Embryonic facial prominence (tissue), 1 donor: Measurements from ENCODE around the gene SCTR.

Experiments used
- DNase-seq: peaks from one replicate; pipeline ENCODE4 v3.0.0-alpha.2; 2016; ENCODE audit errors: extremely low spot score

SCTR gene

DNA sequence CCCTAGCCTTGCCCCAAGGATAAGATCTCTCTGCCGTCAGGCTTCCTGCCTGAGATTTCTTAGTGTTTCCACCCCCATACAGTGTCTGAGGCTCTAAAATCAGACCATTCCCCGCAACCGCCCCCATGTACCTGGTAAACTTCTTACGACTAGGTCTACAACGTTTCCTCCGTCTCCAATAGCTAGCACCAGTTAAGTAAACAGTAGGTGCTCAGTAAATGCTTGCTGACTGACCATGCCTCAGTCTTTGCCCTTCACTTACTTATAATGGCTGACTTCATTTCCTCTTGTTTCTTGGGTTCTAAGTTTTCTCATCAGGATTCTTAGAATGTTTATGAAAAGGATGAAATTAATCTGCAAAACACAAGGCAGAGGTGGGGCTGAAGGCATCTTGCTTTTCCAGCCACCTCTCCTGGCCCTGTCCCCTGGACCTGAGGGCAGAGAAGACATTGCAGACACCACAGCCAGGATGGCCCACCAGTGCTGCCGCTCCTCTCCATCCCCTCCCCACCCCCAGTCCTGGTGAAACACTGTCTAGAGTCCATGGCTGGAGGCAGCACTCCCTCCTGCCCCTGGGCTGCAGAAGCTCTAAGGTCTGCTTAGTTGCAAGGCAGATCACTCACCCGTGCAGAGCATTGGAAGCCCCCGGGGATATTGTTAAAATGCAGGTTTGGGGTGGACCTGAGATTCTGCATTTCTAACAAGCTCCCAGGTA is 75.7 kb downstream of the SCTR start:
- DNase-seq, result no peak

DNA sequence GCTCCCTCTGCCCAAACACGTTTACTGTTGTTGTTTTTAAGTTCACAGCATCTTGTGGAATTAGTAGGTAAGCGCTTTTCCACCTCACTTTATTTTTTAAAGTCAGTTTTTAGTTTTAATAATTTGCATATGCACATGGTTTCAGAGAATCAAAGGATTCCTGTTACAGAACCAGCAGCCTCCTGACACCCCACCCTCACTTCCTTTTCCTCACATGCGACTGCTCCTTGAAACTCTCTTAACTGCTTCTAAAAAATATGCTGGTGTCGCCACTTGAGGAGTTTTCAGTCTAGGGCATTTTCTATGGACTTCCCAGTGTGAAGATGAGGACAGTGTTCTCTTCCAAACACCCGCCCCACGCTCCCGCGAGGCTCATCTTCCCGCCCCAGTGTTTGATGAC is 78.2 kb downstream of the SCTR start:
- no peak for DNase-seq

DNA sequence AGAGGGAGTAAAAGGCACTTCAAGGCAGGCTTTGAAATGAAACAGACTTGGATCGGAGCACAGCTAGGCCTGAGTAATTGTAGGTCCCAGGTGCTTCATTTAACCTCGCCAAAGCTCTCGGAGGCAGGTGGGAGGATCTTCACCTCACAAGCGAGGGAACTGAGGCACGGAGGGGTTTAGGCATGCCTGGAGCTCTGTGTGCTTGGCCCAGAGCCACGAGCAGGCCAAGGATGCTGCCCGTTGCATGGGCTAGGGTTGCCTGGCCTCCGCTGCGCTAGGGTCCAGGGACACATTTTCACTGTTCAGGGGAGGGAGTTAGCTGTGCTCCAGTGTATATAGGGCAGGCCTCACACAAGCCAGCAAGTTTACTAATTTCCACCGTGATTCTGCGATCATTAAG is 81.4 kb downstream of the SCTR start:
- no peak for DNase-seq

DNA sequence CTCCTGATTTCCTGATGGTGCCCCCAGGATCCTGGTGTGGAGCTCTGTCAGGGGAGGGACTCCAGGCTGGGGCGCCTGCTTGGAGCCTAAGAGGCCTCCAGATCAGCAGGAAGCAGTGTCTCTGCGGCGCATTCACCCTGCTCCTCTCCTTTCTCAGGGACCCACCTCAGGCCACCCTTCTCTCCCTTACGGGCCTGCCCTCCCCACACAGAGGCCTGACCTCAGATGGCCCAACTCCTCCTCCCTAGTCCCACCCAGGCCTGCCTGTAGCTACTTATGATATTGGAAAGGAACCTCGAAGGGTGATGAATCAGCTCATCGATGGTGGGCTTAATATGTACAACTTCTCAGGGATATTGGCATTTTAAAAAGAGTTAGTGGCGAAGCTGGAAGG is 82.1 kb downstream of the SCTR start:
- no peak for DNase-seq

DNA sequence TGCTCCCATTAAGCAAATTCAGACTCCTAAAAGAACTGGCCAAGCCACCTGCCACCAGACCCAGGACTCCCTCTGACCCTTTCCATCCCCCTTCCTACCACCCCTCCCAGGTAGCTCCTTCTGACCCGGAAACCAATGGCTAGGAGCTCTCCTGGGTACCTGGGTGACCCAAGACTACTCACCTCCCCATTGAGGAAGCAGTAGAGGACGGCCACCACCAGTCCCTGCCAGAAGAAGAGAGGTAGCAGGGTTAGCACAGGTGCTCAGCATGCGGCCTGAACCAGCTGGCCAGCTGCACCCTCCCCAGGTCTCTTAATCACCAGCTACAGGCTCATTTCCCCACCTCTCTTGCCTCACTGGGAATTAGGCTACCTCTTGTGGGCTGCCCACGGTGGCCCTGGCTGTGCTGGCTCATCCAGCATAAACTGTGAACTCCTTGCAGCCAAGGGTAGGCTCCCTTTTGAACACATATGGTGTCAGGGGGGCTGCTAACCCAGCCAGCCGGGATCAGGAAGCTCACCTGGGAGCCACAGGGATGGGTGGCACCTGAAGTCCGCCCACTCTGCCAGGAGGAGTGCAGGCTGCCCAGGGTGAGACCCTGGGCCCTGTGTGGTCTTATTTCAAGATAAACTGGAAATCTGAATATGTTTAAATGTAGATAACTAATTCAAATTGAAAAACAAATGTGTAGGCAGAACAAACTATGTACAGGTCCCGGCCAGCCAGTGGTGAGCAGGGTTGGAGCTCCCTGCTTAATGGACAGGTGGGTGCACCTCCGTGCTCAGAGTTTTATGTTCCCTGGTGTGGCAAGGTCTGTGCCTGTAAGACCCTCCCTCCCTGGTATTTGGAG is 82.7 kb downstream of the SCTR start:
- DNase-seq, result no peak

GRCh38 chr2:119440873-119441272 is 83.4 kb downstream of the SCTR start:
- no peak for DNase-seq

GRCh38 chr2:119440501-119440870 is 83.8 kb downstream of the SCTR start:
- no peak for DNase-seq

- no peak for DNase-seq
Measured at GRCh38 chr2:119439574-119440500, 84.4 kb downstream of the SCTR start.

DNA sequence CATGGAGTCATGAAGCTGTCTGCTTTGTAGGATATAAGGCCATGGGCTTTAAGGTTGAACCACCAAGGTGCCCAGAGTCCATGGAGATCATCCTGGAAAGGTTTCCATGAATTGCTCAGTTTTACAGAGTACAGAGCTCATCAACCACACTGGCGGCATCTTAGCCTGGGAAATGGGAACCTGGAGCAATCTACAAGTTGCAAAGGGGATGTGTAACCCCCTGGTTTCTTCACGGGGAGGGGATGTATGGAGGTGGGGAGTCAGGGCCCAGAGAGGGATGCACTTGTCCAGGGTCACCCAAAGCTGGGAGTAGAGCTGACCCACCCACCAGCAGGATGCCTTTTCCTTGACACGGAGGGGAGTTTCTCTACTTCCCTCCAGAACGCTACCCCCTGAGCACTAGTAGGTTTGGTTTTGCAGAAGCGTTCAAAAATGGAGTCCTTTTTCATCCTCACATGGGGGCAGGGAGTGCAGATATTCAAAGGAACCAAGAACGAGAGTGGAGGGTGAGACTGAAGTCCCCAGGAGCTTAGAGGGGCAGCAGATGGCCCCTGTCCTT is 85.5 kb downstream of the SCTR start:
- no peak for DNase-seq

- no peak for DNase-seq
Measured at GRCh38 chr2:119438128-119438656, 86.1 kb downstream of the SCTR start.

GRCh38 chr2:119436993-119437772 is 87.1 kb downstream of the SCTR start:
- no peak for DNase-seq

DNA sequence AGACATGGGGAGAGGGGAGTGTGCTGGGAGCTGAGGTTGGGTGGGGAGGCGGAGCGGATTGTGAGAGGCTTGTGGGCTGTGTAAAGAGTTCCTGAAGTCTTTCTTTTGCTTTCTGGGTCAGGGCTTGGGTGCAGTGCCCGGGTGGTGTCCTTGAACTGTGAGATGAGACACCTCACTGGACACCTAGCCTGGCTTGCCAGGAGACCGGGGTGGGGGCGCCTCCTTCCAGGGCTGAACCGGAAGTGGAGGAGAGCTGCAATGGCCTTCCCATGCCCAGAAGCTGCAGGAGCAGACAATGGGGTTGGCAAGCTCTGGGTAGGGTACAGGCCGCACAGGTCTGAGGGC is 88.4 kb downstream of the SCTR start:
- no peak for DNase-seq

- no peak for DNase-seq
Measured at GRCh38 chr2:119435081-119435952, 89.0 kb downstream of the SCTR start.

DNA sequence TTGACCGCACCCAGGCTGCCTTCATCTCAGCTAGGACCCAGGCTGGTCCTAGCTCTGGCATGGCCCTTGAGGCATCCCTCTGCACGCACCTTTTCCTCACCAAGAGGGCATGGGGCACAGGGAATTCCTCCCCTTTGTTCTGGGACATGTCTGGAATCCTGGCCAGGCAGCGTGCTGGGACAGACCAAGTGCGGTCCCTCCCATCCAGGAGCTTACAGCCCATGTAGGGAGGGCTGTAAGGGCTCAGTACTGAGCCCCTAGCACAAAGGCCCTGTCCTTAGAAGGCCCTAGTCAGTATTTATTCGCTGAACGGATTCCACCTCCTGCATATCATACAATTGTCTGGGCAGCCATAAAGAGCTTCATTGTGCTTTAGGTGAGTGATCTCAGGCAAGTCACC is 89.6 kb downstream of the SCTR start:
- no peak for DNase-seq

GRCh38 chr2:119433636-119434327 is 90.5 kb downstream of the SCTR start:
- no peak for DNase-seq

- DNase-seq, result no peak
Measured at GRCh38 chr2:119432851-119433522, 91.3 kb downstream of the SCTR start.

GRCh38 chr2:119431976-119432850 is 92.1 kb downstream of the SCTR start:
- DNase-seq, result no peak
